HepG2 (cell line): ENCODE data around the gene DLG1. TPM values are rescaled to one million over a fixed set of nuclear protein-coding genes. Genes with fewer than 3 reads are reported as not detected.

Source experiments
- GABPB1 ChIP-seq: IDR thresholded peaks from 2 replicates; pipeline ENCODE4 v1.6.1; 2016; ENCODE audit warnings: mild to moderate bottlenecking, missing genetic modification reagents, moderate library complexity, missing compliant biosample characterization
- GPBP1L1 ChIP-seq: sonication (generic); formaldehyde crosslinking; IDR thresholded peaks from 2 replicates; pipeline ENCODE4 v1.5.0; 2020; ENCODE audit warnings: mild to moderate bottlenecking, missing genetic modification reagents
- NCOA5 ChIP-seq: sonication (generic); formaldehyde crosslinking; IDR thresholded peaks from 2 replicates; pipeline ENCODE4 v1.4.0; 2020; ENCODE audit warnings: missing genetic modification reagents
- ZNF142 ChIP-seq: sonication (generic); formaldehyde crosslinking; IDR thresholded peaks from 2 replicates; pipeline ENCODE4 v1.4.0; 2020; ENCODE audit warnings: missing genetic modification reagents
- ZNF232 ChIP-seq: sonication (generic); formaldehyde crosslinking; IDR thresholded peaks from 2 replicates; pipeline ENCODE4 v1.4.0; 2020; ENCODE audit warnings: missing genetic modification reagents, borderline replicate concordance
- ZNF407 ChIP-seq: sonication (generic); formaldehyde crosslinking; IDR thresholded peaks from one replicate; pipeline ENCODE4 v1.5.1; 2020; ENCODE audit warnings: mild to moderate bottlenecking, missing genetic modification reagents; ENCODE audit errors: not compliant biosample characterization
- polyA plus RNA-seq, 8 experiments: library from polyadenylated mRNA; depleted of rRNA in 3 of 8; stranded (reverse) in 7 of 8; unstranded in 1 of 8; fragments of >200 nt; fragmentation: Illumina TruSeq in 4 of 8; extraction: Trizol in 4 of 8; gene quantifications; 2 replicates each; pipeline versions ENCODE4 v1.2.1 to v1.2.3, GENCODE V29; 2011 to 2016; ENCODE audit warnings: low read depth in 4 of 8, missing spikeins in 1 of 8, mixed read lengths in 1 of 8; ENCODE audit not compliant: insufficient read depth in 1 of 8
- total RNA-seq, 5 experiments: library from RNA; depleted of rRNA; stranded (reverse); fragments of >200 nt; fragmentation: Illumina TruSeq; extraction: Trizol; gene quantifications; 2 replicates each; pipeline ENCODE4 v1.2.3, GENCODE V29; 2016; ENCODE audit warnings: low read depth in 1 of 5

The DLG1 gene
- total and polyA plus RNA-seq, 2 of the 13 experiments (the other 11 are each of a cell fraction or from before 2014, with no cell fraction given), result 30.5 to 104 TPM

- no peak for TF ChIP-seq ZNF407
- no peak for TF ChIP-seq ZNF142
- TF ChIP-seq GPBP1L1 (CRISPR knock-in tag), result no peak
- no peak for TF ChIP-seq GABPB1 (CRISPR knock-in tag)
- no peak for TF ChIP-seq NCOA5 (CRISPR knock-in tag)
- no peak for TF ChIP-seq ZNF232
Measured at GRCh38 chr3:197295871-197296270, 2.5 kb downstream of the DLG1 start (continued).
